ENCODE data around the gene SCNN1A.

DNA sequence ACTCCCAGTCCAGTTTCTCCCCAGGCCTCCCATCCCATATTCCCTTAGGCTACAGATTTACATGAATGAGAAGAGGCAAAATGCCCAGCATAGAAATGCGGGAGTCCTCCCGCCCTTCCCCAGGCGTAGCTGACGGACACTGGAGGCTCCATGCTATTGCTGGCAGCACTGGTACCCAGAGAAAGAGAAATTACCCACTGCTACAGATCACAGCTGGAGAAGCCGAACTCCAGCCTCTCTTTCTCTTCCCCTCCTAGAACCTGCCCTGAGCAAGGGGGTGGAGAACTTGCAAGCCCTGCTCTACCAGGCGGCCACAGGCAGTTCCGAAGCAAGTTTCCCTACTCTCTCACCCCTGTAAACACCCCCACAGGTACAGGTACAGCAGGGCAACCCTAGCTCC is 12.2 kb upstream of the SCNN1A start:
- TF ChIP-seq RFX5 (IDR thresholded peaks at IDR 0.05; ENCODE audit: low read depth, low read length): no peak
- no peak for TF ChIP-seq ZNF777 (CRISPR knock-in tag; IDR thresholded peaks at IDR 0.05)
- no peak for TF ChIP-seq FOSL1 (CRISPR knock-in tag; IDR thresholded peaks at IDR 0.05; ENCODE audit: borderline replicate concordance)
- no peak for TF ChIP-seq ZSCAN9 (CRISPR knock-in tag; IDR thresholded peaks at IDR 0.05; ENCODE audit: borderline replicate concordance)
- TF ChIP-seq, protein P1, sequence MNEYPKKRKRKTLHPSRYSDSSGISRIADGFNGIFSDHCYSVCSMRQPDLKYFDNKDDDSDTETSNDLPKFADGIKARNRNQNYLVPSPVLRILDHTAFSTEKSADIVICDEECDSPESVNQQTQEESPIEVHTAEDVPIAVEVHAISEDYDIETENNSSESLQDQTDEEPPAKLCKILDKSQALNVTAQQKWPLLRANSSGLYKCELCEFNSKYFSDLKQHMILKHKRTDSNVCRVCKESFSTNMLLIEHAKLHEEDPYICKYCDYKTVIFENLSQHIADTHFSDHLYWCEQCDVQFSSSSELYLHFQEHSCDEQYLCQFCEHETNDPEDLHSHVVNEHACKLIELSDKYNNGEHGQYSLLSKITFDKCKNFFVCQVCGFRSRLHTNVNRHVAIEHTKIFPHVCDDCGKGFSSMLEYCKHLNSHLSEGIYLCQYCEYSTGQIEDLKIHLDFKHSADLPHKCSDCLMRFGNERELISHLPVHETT (CRISPR knock-in tag; conservative IDR thresholded peaks at IDR 0.05): no peak
- TF ChIP-seq, protein P2, sequence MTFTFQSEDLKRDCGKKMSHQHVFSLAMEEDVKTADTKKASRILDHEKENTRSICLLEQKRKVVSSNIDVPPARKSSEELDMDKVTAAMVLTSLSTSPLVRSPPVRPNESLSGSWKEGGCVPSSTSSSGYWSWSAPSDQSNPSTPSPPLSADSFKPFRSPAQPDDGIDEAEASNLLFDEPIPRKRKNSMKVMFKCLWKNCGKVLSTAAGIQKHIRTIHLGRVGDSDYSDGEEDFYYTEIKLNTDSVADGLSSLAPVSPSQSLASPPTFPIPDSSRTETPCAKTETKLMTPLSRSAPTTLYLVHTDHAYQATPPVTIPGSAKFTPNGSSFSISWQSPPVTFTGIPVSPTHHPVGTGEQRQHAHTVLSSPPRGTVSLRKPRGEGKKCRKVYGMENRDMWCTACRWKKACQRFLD (CRISPR knock-in tag; IDR thresholded peaks at IDR 0.05; ENCODE audit: borderline replicate concordance): no peak
- no peak for TF ChIP-seq SPEN (CRISPR knock-in tag; IDR thresholded peaks at IDR 0.05; ENCODE audit: low read depth)
- no peak for TF ChIP-seq CHD2 (IDR thresholded peaks at IDR 0.05; ENCODE audit: low read depth, low read length)
- no peak for TF ChIP-seq KAT7 (CRISPR knock-in tag; IDR thresholded peaks at IDR 0.05; ENCODE audit: borderline replicate concordance)
- no peak for TF ChIP-seq FOXJ3 (CRISPR knock-in tag; IDR thresholded peaks at IDR 0.05; ENCODE audit: borderline replicate concordance)
- TF ChIP-seq, protein P3, sequence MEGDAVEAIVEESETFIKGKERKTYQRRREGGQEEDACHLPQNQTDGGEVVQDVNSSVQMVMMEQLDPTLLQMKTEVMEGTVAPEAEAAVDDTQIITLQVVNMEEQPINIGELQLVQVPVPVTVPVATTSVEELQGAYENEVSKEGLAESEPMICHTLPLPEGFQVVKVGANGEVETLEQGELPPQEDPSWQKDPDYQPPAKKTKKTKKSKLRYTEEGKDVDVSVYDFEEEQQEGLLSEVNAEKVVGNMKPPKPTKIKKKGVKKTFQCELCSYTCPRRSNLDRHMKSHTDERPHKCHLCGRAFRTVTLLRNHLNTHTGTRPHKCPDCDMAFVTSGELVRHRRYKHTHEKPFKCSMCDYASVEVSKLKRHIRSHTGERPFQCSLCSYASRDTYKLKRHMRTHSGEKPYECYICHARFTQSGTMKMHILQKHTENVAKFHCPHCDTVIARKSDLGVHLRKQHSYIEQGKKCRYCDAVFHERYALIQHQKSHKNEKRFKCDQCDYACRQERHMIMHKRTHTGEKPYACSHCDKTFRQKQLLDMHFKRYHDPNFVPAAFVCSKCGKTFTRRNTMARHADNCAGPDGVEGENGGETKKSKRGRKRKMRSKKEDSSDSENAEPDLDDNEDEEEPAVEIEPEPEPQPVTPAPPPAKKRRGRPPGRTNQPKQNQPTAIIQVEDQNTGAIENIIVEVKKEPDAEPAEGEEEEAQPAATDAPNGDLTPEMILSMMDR (CRISPR knock-in tag; IDR thresholded peaks at IDR 0.05): no peak

All from HepG2 (cell line).